Nephron (organoid): ENCODE results near the gene TIFAB.

Experiments used
- H3K27ac Mint-ChIP-seq, 3 experiments: 2 replicates each; pipeline ENCODE4 v1.8.0; 2020; ENCODE audit warnings: mixed read lengths in 3 of 3, mild to moderate bottlenecking in 2 of 3, moderate library complexity in 1 of 3
- H3K27me3 Mint-ChIP-seq: 2 replicates; pipeline ENCODE4 v1.8.0; 2021; ENCODE audit warnings: low read depth, mild to moderate bottlenecking, moderate library complexity, mixed read lengths
- H3K36me3 Mint-ChIP-seq: 2 replicates; pipeline ENCODE4 v1.8.0; 2020; ENCODE audit warnings: low read depth, mixed read lengths
- H3K4me1 Mint-ChIP-seq: 2 replicates; pipeline ENCODE4 v1.8.0; 2020; ENCODE audit warnings: mixed read lengths
- H3K4me3 Mint-ChIP-seq, 3 experiments: 2 replicates each; pipeline ENCODE4 v1.8.0; 2020; ENCODE audit warnings: mild to moderate bottlenecking in 3 of 3, mixed read lengths in 3 of 3, moderate library complexity in 2 of 3
- H3K9me3 Mint-ChIP-seq: 2 replicates; pipeline ENCODE4 v1.8.0; 2020; ENCODE audit warnings: mixed read lengths
- TF ChIP-seq, protein P1 (sequence below), 3 experiments: fragments of 200-600 bp; sonication (generic); IDR thresholded peaks; one replicate each; pipeline ENCODE4 v1.5.0; 2021; ENCODE audit warnings: antibody characterized with exemption in 3 of 3; ENCODE audit not compliant: unreplicated experiment in 3 of 3

The TIFAB gene

DNA sequence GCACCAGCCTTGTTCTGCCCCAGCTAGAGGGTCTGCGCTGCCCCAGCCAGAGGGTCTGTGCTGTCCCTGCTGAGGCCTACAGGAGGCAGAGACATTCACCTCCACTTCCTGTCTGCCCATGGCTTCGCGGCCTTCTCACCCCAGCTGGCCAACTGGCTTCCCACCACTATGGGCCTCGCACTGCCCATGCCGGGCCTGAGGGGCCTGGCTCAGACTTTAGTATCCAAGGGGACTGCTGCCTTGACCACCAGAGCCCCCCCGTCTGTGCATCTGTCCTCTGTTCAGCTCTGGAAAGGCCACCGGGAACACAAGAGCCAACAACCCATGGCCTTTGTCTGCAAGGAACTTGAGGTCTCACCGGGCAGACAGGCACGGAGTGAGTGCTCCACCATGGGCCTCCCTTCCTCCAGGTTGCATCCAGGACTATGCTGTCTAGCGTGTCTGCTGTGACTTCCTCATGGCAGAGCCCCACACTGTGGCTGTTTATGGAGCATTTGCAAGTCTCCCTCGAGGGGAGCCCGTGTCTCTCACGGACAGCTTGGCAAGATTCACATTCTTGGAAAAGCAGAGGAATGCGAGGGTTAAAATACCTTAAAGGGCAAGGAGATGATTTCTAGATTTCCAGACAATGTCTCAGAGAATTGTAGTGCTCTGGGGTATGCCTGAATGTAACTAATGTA is 6.7 kb downstream of the TIFAB start:
- TF ChIP-seq, protein P1, sequence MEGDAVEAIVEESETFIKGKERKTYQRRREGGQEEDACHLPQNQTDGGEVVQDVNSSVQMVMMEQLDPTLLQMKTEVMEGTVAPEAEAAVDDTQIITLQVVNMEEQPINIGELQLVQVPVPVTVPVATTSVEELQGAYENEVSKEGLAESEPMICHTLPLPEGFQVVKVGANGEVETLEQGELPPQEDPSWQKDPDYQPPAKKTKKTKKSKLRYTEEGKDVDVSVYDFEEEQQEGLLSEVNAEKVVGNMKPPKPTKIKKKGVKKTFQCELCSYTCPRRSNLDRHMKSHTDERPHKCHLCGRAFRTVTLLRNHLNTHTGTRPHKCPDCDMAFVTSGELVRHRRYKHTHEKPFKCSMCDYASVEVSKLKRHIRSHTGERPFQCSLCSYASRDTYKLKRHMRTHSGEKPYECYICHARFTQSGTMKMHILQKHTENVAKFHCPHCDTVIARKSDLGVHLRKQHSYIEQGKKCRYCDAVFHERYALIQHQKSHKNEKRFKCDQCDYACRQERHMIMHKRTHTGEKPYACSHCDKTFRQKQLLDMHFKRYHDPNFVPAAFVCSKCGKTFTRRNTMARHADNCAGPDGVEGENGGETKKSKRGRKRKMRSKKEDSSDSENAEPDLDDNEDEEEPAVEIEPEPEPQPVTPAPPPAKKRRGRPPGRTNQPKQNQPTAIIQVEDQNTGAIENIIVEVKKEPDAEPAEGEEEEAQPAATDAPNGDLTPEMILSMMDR (IDR thresholded peaks at IDR 0.05; ENCODE audit: unreplicated experiment in 3 of 3) = no peak
- H3K4me3 Mint-ChIP-seq = no peak overlapping the region
- H3K27me3 Mint-ChIP-seq = peaks cover 24% of the 10 kb centered on the region
- H3K36me3 Mint-ChIP-seq = no peaks in the 10 kb centered on the region
- H3K27ac Mint-ChIP-seq = peak overlapping the region in 2 of 3 experiments; percentile 36 to 49
- no peaks in the 10 kb centered on the region for H3K9me3 Mint-ChIP-seq
- H3K4me1 Mint-ChIP-seq = peaks cover 60% of the 10 kb centered on the region

DNA sequence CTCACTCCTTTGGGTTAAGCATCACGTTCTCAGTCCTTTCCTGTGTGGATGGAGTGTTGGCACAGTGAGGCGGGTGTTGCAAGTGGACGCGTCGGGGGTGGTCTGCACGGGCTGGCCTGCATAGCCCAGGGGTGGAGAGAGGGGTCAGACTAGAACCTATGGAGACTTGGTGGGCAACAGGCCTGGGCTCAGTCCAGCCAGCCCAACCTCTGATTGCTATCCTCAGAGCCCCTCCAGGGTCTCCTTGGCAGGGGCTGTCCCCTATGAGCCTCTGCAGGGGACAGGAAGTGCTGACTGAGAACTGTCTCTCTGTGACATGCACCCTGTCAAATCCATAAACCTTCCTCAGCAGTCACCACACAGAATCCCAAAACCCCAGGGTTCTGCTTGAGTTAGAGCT is 7.3 kb downstream of the TIFAB start:
- Mint-ChIP-seq H3K4me3 (no peak overlapping the region), H3K4me1 (peaks cover 62% of the 10 kb centered on the region), H3K36me3 (no peaks in the 10 kb centered on the region), H3K9me3 (no peaks in the 10 kb centered on the region), H3K27me3 (peaks cover 18% of the 10 kb centered on the region), H3K27ac (peak overlapping the region in 2 of 3 experiments; percentile 65 to 77)
- TF ChIP-seq, protein P1 (IDR thresholded peaks at IDR 0.05; ENCODE audit: unreplicated experiment in 3 of 3) = no peak

DNA sequence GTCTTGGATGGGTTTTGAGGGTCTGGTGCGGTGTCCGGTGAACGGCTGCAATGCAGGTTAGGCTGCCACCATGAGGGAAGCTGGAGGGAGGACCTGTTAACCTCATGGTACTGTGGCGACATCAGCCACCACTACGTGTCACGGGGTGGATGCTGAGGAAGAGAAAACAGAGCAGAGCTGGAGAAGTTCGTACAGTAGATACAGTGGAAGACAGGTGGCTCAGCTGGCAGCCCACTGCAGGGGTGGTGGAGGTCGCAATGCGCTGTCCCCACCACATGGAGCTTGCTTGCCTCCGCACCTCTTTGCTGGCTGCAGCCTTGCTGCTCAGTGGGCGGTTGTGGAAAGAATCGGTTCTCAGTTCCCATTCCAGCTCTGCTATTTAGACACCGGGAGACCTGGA is 7.8 kb downstream of the TIFAB start:
- no peaks in the 10 kb centered on the region for H3K9me3 Mint-ChIP-seq
- peak overlapping the region in 1 of 3 experiments; percentile 2 for H3K4me3 Mint-ChIP-seq
- peaks cover 66% of the 10 kb centered on the region for H3K4me1 Mint-ChIP-seq
- TF ChIP-seq, protein P1 (IDR thresholded peaks at IDR 0.05; ENCODE audit: unreplicated experiment in 3 of 3) = no peak
- peaks cover 20% of the 10 kb centered on the region for H3K27me3 Mint-ChIP-seq
- H3K27ac Mint-ChIP-seq = peak overlapping the region; percentile 65 to 95 (median 77)
- no peaks in the 10 kb centered on the region for H3K36me3 Mint-ChIP-seq

DNA sequence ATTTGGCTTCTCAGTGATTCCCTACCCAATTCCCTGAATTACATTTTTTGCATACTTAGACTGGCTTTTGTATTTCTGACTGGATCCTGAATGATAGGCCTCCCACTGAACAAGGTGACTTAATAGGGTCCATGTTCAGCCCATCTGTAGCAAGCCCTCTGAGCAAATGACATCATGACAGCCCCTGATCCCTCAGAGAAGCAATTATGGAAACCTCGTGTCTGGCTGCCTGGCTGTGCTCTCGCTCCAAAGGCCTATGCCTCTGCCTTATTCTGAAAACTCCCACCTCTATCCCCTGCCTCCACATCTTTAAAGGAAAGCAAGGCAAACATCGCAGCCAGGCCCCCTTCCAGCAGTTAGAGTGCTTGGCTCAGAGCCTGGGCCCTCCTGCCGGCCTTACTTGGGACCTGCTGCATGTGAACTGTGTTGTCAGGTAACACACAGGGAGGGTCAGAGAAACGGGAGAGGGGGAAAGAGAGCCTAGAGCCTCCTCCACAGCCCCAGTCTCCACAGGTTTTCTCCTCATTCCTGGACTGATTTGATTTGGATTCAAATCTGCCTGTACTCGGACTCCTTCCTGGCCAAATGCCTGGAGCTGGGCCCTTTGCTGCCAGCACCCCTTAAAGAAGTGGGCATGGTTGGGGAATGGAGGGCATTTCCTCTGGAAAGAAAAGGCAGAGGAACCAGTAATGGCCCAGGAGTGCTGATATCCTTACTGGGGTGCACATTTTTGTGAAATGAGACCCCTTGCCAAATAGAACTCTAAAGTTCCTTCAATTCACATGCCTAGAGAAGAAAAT is 8.8 kb downstream of the TIFAB start:
- H3K9me3 Mint-ChIP-seq = no peaks in the 10 kb centered on the region
- peak overlapping the region in 2 of 3 experiments; percentile 40 to 42 for H3K4me3 Mint-ChIP-seq
- H3K36me3 Mint-ChIP-seq = no peaks in the 10 kb centered on the region
- H3K4me1 Mint-ChIP-seq = peaks cover 71% of the 10 kb centered on the region
- H3K27ac Mint-ChIP-seq = peak overlapping the region; percentile 65 to 95 (median 77)
- H3K27me3 Mint-ChIP-seq = peaks cover 22% of the 10 kb centered on the region
- TF ChIP-seq, protein P1 (IDR thresholded peaks at IDR 0.05; ENCODE audit: unreplicated experiment in 3 of 3) = no peak

DNA sequence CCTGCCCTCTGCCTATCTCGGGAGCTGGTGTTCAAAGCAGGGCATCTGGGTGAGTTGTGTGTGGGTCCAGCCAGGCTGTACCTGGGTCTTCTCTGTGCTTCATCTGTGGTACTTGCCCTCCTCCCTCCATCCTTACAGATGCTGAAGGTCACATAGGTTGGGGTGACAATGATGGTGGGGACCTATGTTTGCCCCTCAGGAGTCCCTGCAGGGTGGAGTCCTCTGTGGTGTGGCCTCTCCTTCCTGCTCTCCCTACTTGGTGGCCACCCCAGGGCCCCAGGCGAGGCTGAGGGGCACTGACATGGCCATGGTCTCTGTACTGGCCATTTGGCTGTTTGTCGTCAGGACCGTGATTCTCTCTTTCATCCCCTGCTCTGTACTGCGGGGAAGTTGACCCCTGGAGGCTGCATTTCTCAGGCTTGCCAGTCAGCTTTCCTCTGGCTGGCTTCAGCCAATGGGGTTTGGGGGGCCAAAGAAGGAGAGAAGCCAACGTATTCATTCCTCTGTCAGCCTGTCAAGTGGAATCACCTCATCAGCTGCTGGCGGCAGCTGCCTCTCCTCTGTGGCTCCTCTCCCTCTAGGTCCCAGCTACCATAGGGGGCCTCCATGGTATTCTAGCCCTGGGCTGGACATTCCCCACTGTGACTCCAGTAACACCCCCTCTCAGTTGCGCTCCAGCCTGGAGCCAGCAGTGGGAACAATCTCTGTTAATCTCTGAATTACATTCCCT is 9.6 kb downstream of the TIFAB start:
- no peaks in the 10 kb centered on the region for H3K36me3 Mint-ChIP-seq
- peaks cover 26% of the 10 kb centered on the region for H3K27me3 Mint-ChIP-seq
- peaks cover 78% of the 10 kb centered on the region for H3K4me1 Mint-ChIP-seq
- peak overlapping the region; percentile 65 to 95 (median 77) for H3K27ac Mint-ChIP-seq
- H3K4me3 Mint-ChIP-seq = peak overlapping the region in 2 of 3 experiments; percentile 40 to 42
- no peaks in the 10 kb centered on the region for H3K9me3 Mint-ChIP-seq
- TF ChIP-seq, protein P1 (IDR thresholded peaks at IDR 0.05; ENCODE audit: unreplicated experiment in 3 of 3) = no peak
